Putamen (tissue), 1 donor: ENCODE data around the gene ORC5.

Experiments used
- DNase-seq: peaks from one replicate; pipeline ENCODE4 v3.0.0-alpha.2; 2016; ENCODE audit warnings: low spot score

ORC5 gene

GRCh38 chr7:104124893-104125477 is 82.8 kb downstream of the ORC5 start:
- DNase-seq = no peak

- no peak for DNase-seq
Measured at GRCh38 chr7:104124469-104124868, 83.3 kb downstream of the ORC5 start.

- no peak for DNase-seq
Measured at GRCh38 chr7:104123786-104124185, 84.0 kb downstream of the ORC5 start.

- no peak for DNase-seq
Measured at GRCh38 chr7:104113788-104114187, 94.0 kb downstream of the ORC5 start.

- no peak for DNase-seq
Measured at GRCh38 chr7:104112623-104113022, 95.2 kb downstream of the ORC5 start.

- no peak for DNase-seq
Measured at GRCh38 chr7:104111271-104111670, 96.5 kb downstream of the ORC5 start.

GRCh38 chr7:104106108-104106905 is 101.5 kb downstream of the ORC5 start:
- DNase-seq = no peak

GRCh38 chr7:104098890-104099289 is 108.9 kb downstream of the ORC5 start:
- no peak for DNase-seq

GRCh38 chr7:104096683-104097082 is 111.1 kb downstream of the ORC5 start:
- no peak for DNase-seq

- no peak for DNase-seq
Measured at GRCh38 chr7:104093127-104093526, 114.7 kb downstream of the ORC5 start.

- DNase-seq = no peak
Measured at GRCh38 chr7:104091242-104091641, 116.6 kb downstream of the ORC5 start.

- peak; percentile 7 for DNase-seq
Measured at GRCh38 chr7:104089612-104090011, 118.2 kb downstream of the ORC5 start.

GRCh38 chr7:104089061-104089460 is 118.8 kb downstream of the ORC5 start:
- DNase-seq = no peak
